ENCODE results near the gene FCHSD2.

Gene FCHSD2

DNA sequence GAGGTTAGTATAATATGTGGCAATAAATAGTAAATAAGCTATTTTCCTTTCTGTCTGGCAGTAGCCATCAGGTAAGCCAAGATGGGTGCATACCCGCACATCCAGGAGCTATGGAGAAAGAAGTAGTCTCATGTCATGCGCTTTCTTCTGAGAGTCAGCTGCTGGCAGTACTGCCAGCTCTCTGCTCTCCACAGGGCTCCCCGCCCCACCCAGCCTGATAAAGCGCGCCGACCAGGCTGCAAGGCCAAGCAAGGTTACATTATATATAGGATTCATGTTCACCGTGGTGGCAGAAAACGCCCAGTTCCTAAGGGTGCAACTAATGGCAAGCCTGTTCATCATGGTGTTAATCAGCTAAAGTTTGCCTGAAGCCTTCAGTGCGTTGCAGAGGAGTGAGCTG lies 201.7 kb downstream of the FCHSD2 start:
- TF ChIP-seq, protein P1, sequence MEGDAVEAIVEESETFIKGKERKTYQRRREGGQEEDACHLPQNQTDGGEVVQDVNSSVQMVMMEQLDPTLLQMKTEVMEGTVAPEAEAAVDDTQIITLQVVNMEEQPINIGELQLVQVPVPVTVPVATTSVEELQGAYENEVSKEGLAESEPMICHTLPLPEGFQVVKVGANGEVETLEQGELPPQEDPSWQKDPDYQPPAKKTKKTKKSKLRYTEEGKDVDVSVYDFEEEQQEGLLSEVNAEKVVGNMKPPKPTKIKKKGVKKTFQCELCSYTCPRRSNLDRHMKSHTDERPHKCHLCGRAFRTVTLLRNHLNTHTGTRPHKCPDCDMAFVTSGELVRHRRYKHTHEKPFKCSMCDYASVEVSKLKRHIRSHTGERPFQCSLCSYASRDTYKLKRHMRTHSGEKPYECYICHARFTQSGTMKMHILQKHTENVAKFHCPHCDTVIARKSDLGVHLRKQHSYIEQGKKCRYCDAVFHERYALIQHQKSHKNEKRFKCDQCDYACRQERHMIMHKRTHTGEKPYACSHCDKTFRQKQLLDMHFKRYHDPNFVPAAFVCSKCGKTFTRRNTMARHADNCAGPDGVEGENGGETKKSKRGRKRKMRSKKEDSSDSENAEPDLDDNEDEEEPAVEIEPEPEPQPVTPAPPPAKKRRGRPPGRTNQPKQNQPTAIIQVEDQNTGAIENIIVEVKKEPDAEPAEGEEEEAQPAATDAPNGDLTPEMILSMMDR (IDR thresholded peaks at IDR 0.05; ENCODE audit: insufficient read depth, missing control alignments) = no peak
- DNase-seq (ENCODE audit: insufficient read length, low spot score) (no peak), FAIRE-seq (no peak)

DNA sequence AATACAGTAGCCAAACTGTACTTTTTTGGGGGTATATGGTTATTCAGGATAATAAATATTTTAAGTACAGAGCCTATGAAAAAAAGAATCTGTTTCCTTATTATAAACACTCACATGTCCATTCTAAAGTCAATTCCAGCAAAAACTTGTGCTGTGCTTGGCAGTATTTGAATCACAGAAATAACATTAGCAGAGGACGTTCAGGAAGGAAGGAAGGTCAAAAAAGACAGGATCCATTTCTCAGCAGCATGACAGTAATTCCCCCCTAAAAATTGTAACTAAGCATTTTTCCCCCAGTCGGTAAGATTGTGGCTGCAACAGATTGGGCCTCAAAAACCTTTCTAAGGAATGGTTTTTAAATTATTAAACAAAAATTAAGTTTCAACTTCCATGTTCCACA lies 203.1 kb downstream of the FCHSD2 start:
- FAIRE-seq (no peak), DNase-seq (ENCODE audit: insufficient read length, low spot score) (no peak)
- TF ChIP-seq, protein P1 (IDR thresholded peaks at IDR 0.05; ENCODE audit: insufficient read depth, missing control alignments) = no peak

DNA sequence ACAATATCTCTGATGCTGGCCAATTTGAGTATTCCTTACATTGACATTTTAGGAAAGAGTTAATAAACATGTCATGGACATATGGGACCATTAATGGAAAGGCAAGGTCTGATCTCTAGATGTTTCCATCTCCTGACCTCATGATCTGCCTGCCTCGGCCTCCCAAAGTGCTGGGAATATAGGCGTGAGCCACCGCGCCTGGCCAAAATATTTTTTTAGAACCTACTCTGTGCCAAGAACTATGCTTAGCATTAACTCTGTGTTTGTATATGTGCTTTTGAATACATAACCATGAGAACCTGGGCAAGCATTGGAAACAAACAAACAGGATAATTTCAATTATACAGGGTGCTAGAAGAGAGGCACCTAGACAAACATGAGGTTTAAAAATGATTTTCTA lies 204.7 kb downstream of the FCHSD2 start:
- FAIRE-seq (no peak), DNase-seq (ENCODE audit: insufficient read length, low spot score) (no peak)
- TF ChIP-seq, protein P1 (IDR thresholded peaks at IDR 0.05; ENCODE audit: insufficient read depth, missing control alignments) = no peak

DNA sequence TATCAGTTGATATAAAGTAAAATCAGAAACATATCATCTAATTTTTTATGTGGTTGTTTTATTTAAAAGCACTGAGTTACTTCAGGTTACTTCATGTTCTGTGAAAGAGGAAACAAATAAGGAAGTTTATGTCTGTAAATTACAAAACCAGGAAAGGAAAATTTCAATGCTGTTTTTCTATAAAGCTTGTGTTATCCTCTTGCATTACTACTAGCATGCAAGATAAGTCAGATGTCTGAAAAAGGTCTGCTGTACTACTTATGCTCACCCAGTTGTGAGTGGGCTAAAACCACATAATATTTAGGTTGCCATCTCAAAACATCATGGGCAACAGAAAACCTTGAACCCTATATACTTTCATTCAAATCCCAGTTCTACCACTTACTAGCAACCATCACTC lies 206.4 kb downstream of the FCHSD2 start:
- TF ChIP-seq, protein P1 (IDR thresholded peaks at IDR 0.05; ENCODE audit: insufficient read depth, missing control alignments) = no peak
- DNase-seq (ENCODE audit: insufficient read length, low spot score) (no peak), FAIRE-seq (no peak)

DNA sequence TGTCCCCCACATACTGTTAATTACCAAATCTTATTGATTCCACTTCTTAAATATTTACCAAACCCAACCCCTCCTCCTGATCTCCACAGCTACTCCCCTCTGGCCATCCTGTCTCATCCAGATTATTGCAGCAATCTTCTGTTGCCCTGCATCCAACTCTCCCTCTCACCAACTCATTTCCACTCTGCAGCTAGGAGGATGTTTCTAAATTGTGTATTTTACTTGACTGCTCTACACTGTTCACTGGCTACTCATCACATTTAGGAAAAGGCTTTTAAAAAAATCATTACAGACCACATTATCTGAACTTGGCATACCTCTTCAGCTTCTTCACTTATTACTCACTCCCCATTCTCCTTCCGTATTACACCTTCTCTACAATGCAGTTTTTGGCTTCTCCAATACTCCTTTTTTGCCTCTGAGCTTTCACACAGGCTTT lies 210.0 kb downstream of the FCHSD2 start:
- DNase-seq (ENCODE audit: insufficient read length, low spot score) (no peak), FAIRE-seq (no peak)
- TF ChIP-seq, protein P1 (IDR thresholded peaks at IDR 0.05; ENCODE audit: insufficient read depth, missing control alignments) = no peak

DNA sequence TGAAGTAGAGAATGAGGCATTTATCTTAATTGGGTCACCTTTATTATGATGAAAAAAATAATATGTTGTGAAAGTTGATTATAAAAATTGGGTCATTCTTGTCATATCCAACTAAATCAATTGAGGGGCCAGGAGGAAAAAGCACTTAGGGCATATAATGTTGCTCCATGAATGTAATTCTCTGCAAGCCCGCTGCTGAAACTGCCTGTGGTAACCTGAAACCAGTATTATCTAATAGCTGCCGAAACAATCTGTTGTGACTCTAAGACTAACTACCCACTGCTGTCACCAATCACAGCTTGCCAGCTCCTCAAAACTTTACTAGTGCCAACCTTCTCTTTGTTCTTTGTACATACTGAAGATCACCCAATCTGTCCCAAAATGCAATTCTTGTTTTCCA lies 212.1 kb downstream of the FCHSD2 start:
- no peak for FAIRE-seq
- no peak for DNase-seq (ENCODE audit: insufficient read length, low spot score)
- TF ChIP-seq, protein P1 (IDR thresholded peaks at IDR 0.05; ENCODE audit: insufficient read depth, missing control alignments) = no peak

DNA sequence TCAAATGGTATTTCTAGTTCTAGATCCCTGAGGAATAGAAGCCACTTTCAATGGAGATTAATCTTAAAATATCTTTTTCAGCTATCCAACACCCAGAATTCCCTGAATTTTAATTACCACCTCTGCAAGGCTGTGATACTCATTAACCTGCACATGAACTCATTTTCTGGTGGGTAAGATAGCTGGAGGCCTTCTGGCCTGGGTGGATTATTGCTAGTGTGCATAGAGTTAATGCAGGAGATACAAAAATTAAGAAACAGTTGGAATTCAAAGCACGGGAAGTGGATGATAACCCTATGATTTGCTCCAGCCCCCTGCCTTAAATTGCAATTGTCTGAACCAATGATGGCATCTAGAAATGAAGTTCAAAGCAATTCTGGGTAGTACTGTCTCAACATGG lies 212.9 kb downstream of the FCHSD2 start:
- no peak for DNase-seq (ENCODE audit: insufficient read length, low spot score)
- no peak for FAIRE-seq
- TF ChIP-seq, protein P1 (IDR thresholded peaks at IDR 0.05; ENCODE audit: insufficient read depth, missing control alignments) = no peak
